K562 (cell line): ENCODE results near the gene TAAR2. TPM values are rescaled to one million over a fixed set of nuclear protein-coding genes. Genes with fewer than 3 reads are reported as not detected.

Experiments used
- ATAC-seq: fragments of 200-7000 bp; cut with Tn5 transposase; 3 replicates; pipeline ENCODE4 v1.9.1; 2020; ENCODE audit warnings: moderate library complexity
- BruUV-seq: library from RNA; stranded (reverse); fragments of 400-500 nt; replicated peaks from 2 replicates; lab custom pipeline; 2021; lab: Mats Ljungman, UMichigan
- CTCF ChIA-PET: fragments of 300-600 bp; formaldehyde crosslinking; extraction: SDS; loops from one replicate; lab custom pipeline; 2021; ENCODE audit warnings: low intra/inter-chr PET ratio; lab: Yijun Ruan, JAX
- POLR2A ChIA-PET: fragments of 300-600, 350-650 bp; sonication (Branson Sonifier 250); formaldehyde crosslinking; extraction: SDS; loops from one replicate; lab custom pipeline; 2021; ENCODE audit warnings: antibody characterized with exemption, inconsistent platforms; lab: Yijun Ruan, JAX
- DNase-seq, 4 experiments: peaks; one replicate each; pipeline versions ENCODE4 v3.0.0 to v3.0.0-alpha.2; 2011 to 2018; ENCODE audit warnings: low spot score in 3 of 4, mixed read lengths in 3 of 4; ENCODE audit errors: extremely low read depth in 1 of 4
- FAIRE-seq: peaks from 2 replicates; lab custom pipeline; 2011; peaks lifted over from hg19 to GRCh38; lab: Jason Lieb, UNC
- H2AFZ ChIP-seq: 2 replicates; pipeline ENCODE4 v1.6.0; 2011; ENCODE audit warnings: low read depth, low read length, control low read depth, inconsistent platforms
- H3K27ac ChIP-seq: fragments of 200-600 bp; 3 replicates; pipeline ENCODE4 v1.8.0; 2011; ENCODE audit warnings: low read depth, mild to moderate bottlenecking, control low read depth, inconsistent platforms, low read length, moderate library complexity, mixed read lengths; ENCODE audit errors: extremely low read depth
- H3K27me3 ChIP-seq, 2 experiments: fragments of 300-600 bp in 1 of 2; 2 replicates in 1 of 2; 3 replicates in 1 of 2; pipeline versions ENCODE4 v1.6.0 to v1.8.0; 2011; ENCODE audit warnings: inconsistent platforms in 2 of 2, low read length in 2 of 2, mild to moderate bottlenecking in 1 of 2, mixed read lengths in 1 of 2, moderate library complexity in 1 of 2; ENCODE audit not compliant: control insufficient read depth in 2 of 2, insufficient read depth in 2 of 2
- H3K36me3 ChIP-seq: fragments of 300-600 bp; 3 replicates; pipeline ENCODE4 v1.8.0; 2011; ENCODE audit warnings: mild to moderate bottlenecking, low read length, inconsistent platforms; ENCODE audit not compliant: control insufficient read depth, insufficient read depth
- H3K4me1 ChIP-seq, 2 experiments: fragments of 200-600 bp in 1 of 2; replicated peaks in 1 of 2; 2 replicates in 1 of 2; 3 replicates in 1 of 2; pipeline versions ENCODE4 v1.5.1 to v1.8.0; 2011; ENCODE audit warnings: inconsistent platforms in 2 of 2, low read length in 2 of 2, mild to moderate bottlenecking in 1 of 2, mixed read lengths in 1 of 2, moderate library complexity in 1 of 2; ENCODE audit not compliant: control insufficient read depth in 2 of 2, insufficient read depth in 2 of 2
- H3K4me2 ChIP-seq: 2 replicates; pipeline ENCODE4 v1.6.1; 2011; ENCODE audit warnings: low read length, control low read depth, inconsistent platforms, mixed read lengths; ENCODE audit not compliant: insufficient read depth
- H3K4me3 ChIP-seq: fragments of 200-600 bp; sonication (generic), shearing (Covaris generic); 2 replicates; pipeline ENCODE4 v1.5.1; 2016; ENCODE audit warnings: control low read depth, inconsistent platforms
- H3K79me2 ChIP-seq: fragments of 200-600 bp; 3 replicates; pipeline ENCODE4 v1.8.0; 2011; ENCODE audit warnings: low read length, inconsistent platforms; ENCODE audit not compliant: control insufficient read depth, insufficient read depth
- H3K9ac ChIP-seq, 2 experiments: 2 replicates each; pipeline versions ENCODE4 v1.6.0 to v1.6.1; 2011; ENCODE audit warnings: low read depth in 2 of 2, low read length in 2 of 2, control low read depth in 1 of 2, inconsistent platforms in 1 of 2, mild to moderate bottlenecking in 1 of 2, mixed read lengths in 1 of 2; ENCODE audit not compliant: insufficient read depth in 1 of 2
- H3K9me1 ChIP-seq: one replicate; pipeline ENCODE4 v1.6.0; 2011; ENCODE audit warnings: inconsistent platforms, mild to moderate bottlenecking, low read length, moderate library complexity; ENCODE audit not compliant: control insufficient read depth, insufficient read depth
- H3K9me3 ChIP-seq: replicated peaks from 2 replicates; pipeline ENCODE4 v1.5.1; 2011; ENCODE audit warnings: low read depth, low read length, inconsistent platforms; ENCODE audit not compliant: control insufficient read depth, insufficient read depth
- H4K20me1 ChIP-seq: replicated peaks from 2 replicates; pipeline ENCODE4 v1.6.1; 2011; ENCODE audit warnings: low read length, inconsistent platforms, mixed read lengths; ENCODE audit not compliant: control insufficient read depth, insufficient read depth
- HSF4 ChIP-seq: fragments of 250-450 bp; sonication (Bioruptor Pico); IDR thresholded peaks from 2 replicates; pipeline ENCODE4 v2.1.2; 2022; ENCODE audit warnings: mild to moderate bottlenecking, moderate library complexity, borderline replicate concordance
- RUNX1 ChIP-seq: sonication (generic); IDR thresholded peaks from 2 replicates; pipeline ENCODE4 v1.6.1; 2016; ENCODE audit warnings: antibody characterized with exemption, low read depth
- ZNF408 ChIP-seq: fragments of 250-450 bp; sonication (Bioruptor Pico); IDR thresholded peaks from 2 replicates; pipeline ENCODE4 v1.4.0; 2020; ENCODE audit warnings: low read depth, mild to moderate bottlenecking, moderate library complexity
- ZNF785 ChIP-seq: fragments of 250-450 bp; sonication (Bioruptor Pico); IDR thresholded peaks from 2 replicates; pipeline ENCODE4 v1.4.0; 2020; ENCODE audit warnings: mild to moderate bottlenecking
- WGBS: fragments of 100-300 bp; shearing (Covaris generic); methylation state at CpG from one replicate; pipeline ENCODE4 v1.1.6; 2016; ENCODE audit warnings: low coverage, mixed read lengths; ENCODE audit not compliant: insufficient coverage; ENCODE audit errors: missing lambda C conversion rate; 5-methylcytosine and 5-hydroxymethylcytosine counted together
- in situ Hi-C: fragments of 300-500 bp; cut with MboI; formaldehyde crosslinking; loops from 4 replicates; pipeline ENCODE4 v1.15.0; 2018; ENCODE audit warnings: inconsistent platforms, mixed read lengths
- intact Hi-C: fragments of 100-400 bp; cut with micrococcal nuclease; formaldehyde crosslinking; loops from 2 replicates; pipeline ENCODE4 v1.14.2; 2022
- polyA plus RNA-seq, 8 experiments: library from polyadenylated mRNA; depleted of rRNA in 4 of 8; stranded (reverse) in 5 of 8; unstranded in 3 of 8; fragments of >200 nt; fragmentation: Nextera tagmentation in 2 of 8; fragmentation: Illumina TruSeq in 1 of 8; extraction: Ambion mirVana in 2 of 8; extraction: Trizol in 1 of 8; gene quantifications; 2 replicates each; pipeline versions ENCODE4 v1.2.1 to v1.2.3, GENCODE V29; 2011 to 2014; ENCODE audit warnings: inconsistent platforms in 1 of 8, missing spikeins in 1 of 8
- total RNA-seq, 7 experiments: library from RNA; depleted of rRNA in 6 of 7; stranded (reverse); fragments of >200 nt in 6 of 7; fragmentation: Illumina TruSeq in 2 of 7; extraction: Trizol in 2 of 7; gene quantifications; 2 replicates each; pipeline versions ENCODE4 v1.2.1 to v1.2.3, GENCODE V29; 2011 to 2021; ENCODE audit warnings: low replicate concordance in 1 of 7
- TF ChIP-seq, protein P1 (sequence below): fragments of 450-650 bp; formaldehyde crosslinking; IDR thresholded peaks from 2 replicates; pipeline ENCODE4 v1.4.0; 2020; ENCODE audit warnings: mild to moderate bottlenecking, moderate library complexity

The TAAR2 gene
- total and polyA plus RNA-seq, 9 of the 15 experiments (the other 6 are each of a cell fraction or from before 2014, with no cell fraction given), result not detected

- H3K79me2 ChIP-seq, result no peaks in the 10 kb centered on the region
- no TSS peak for BruUV-seq
- H3K27ac ChIP-seq, result no peak overlapping the region
- ChIA-PET CTCF (no interaction called here), POLR2A (interaction anchor here (0.6 kb wide), 1 partner anchor 37 kb away, joined by 3 read pairs; no protein-coding TSS in a partner anchor)
- DNase-seq (no peak), FAIRE-seq (no peak), ATAC-seq (no peak)
- H3K9ac ChIP-seq, result no peak overlapping the region
- 0% methylated on average over 8 of the region's 8 CpGs for WGBS
- H3K36me3 ChIP-seq, result no peaks in the 10 kb centered on the region
- no peaks in the 10 kb centered on the region for H3K4me1 ChIP-seq
- H2AFZ ChIP-seq, result no peak overlapping the region
- H3K4me3 ChIP-seq, result no peak overlapping the region
- TF ChIP-seq, protein P1, sequence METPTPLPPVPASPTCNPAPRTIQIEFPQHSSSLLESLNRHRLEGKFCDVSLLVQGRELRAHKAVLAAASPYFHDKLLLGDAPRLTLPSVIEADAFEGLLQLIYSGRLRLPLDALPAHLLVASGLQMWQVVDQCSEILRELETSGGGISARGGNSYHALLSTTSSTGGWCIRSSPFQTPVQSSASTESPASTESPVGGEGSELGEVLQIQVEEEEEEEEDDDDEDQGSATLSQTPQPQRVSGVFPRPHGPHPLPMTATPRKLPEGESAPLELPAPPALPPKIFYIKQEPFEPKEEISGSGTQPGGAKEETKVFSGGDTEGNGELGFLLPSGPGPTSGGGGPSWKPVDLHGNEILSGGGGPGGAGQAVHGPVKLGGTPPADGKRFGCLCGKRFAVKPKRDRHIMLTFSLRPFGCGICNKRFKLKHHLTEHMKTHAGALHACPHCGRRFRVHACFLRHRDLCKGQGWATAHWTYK, result no peak
- TF ChIP-seq HSF4 (CRISPR knock-in tag), result no peak
- no peak for TF ChIP-seq RUNX1
- no peak for TF ChIP-seq ZNF408 (CRISPR knock-in tag)
- no peak for TF ChIP-seq ZNF785 (CRISPR knock-in tag)
- no peaks in the 10 kb centered on the region for H3K9me3 ChIP-seq
- H4K20me1 ChIP-seq, result no peaks in the 10 kb centered on the region
- no peaks in the 10 kb centered on the region for H3K9me1 ChIP-seq
- peaks cover 0 to 4% of the 10 kb centered on the region in 2 experiments; a peak in 1 of 5 replicates for H3K27me3 ChIP-seq
- in situ Hi-C loops (no loop called here), intact Hi-C loops (no loop called here)
- no peak overlapping the region for H3K4me2 ChIP-seq
Observed at GRCh38 chr6:132604635-132605152, 19.4 kb downstream of the TAAR2 start.
